IMR-90 (cell line): Measurements from ENCODE around the gene ROBO2.

ENCODE experiments used
- BHLHE40 ChIP-seq: fragments of 150-350 bp; IDR thresholded peaks from 2 replicates; pipeline ENCODE4 v1.6.1; 2016; ENCODE audit warnings: mild to moderate bottlenecking, low read depth, low read length
- CEBPB ChIP-seq: IDR thresholded peaks from 2 replicates; pipeline ENCODE4 v1.6.1; 2012; ENCODE audit warnings: low read depth, low read length, improper control_type of control experiment
- CHD1 ChIP-seq: IDR thresholded peaks from 2 replicates; pipeline ENCODE4 v1.6.1; 2012; ENCODE audit warnings: low read depth, low read length, improper control_type of control experiment
- MAFK ChIP-seq: IDR thresholded peaks from 2 replicates; pipeline ENCODE4 v1.6.1; 2012; ENCODE audit warnings: low read depth, low read length, improper control_type of control experiment
- MAZ ChIP-seq: IDR thresholded peaks from 2 replicates; pipeline ENCODE4 v1.6.1; 2012; ENCODE audit warnings: low read depth, mild to moderate bottlenecking, low read length, improper control_type of control experiment, moderate library complexity, borderline replicate concordance
- MXI1 ChIP-seq: IDR thresholded peaks from 2 replicates; pipeline ENCODE4 v1.6.1; 2012; ENCODE audit warnings: low read depth, mild to moderate bottlenecking, low read length, moderate library complexity, borderline replicate concordance
- POLR2A ChIP-seq: IDR thresholded peaks from 2 replicates; pipeline ENCODE4 v1.6.1; 2012; ENCODE audit warnings: mild to moderate bottlenecking, low read depth, low read length
- RAD21 ChIP-seq: IDR thresholded peaks from 2 replicates; pipeline ENCODE4 v1.6.1; 2012; ENCODE audit warnings: low read length, improper control_type of control experiment
- RCOR1 ChIP-seq: IDR thresholded peaks from 2 replicates; pipeline ENCODE4 v1.6.1; 2012; ENCODE audit warnings: mild to moderate bottlenecking, low read length, improper control_type of control experiment; ENCODE audit not compliant: insufficient replicate concordance
- RFX5 ChIP-seq: IDR thresholded peaks from 2 replicates; pipeline ENCODE4 v1.8.0; 2012; ENCODE audit warnings: low read depth, mild to moderate bottlenecking, low read length, moderate library complexity
- SMC3 ChIP-seq: fragments of 150-350 bp; IDR thresholded peaks from 2 replicates; pipeline ENCODE4 v1.6.1; 2016; ENCODE audit warnings: low read depth, mild to moderate bottlenecking, antibody characterized with exemption, low read length, moderate library complexity
- TF ChIP-seq, protein P1 (sequence below): conservative IDR thresholded peaks from 2 replicates; pipeline ENCODE4 v1.5.1; 2012; ENCODE audit warnings: mild to moderate bottlenecking, low read depth, low read length, improper control_type of control experiment
- TF ChIP-seq, protein P2 (sequence below): fragments of 150-350 bp; IDR thresholded peaks from 2 replicates; pipeline ENCODE4 v1.6.1; 2017; ENCODE audit warnings: mild to moderate bottlenecking, antibody characterized with exemption, low read length, low read depth
- TF ChIP-seq, protein P3 (sequence below): fragments of 150-350 bp; IDR thresholded peaks from 2 replicates; pipeline ENCODE4 v1.6.1; 2016; ENCODE audit warnings: low read depth, mild to moderate bottlenecking, low read length, moderate library complexity, borderline replicate concordance

DNA sequence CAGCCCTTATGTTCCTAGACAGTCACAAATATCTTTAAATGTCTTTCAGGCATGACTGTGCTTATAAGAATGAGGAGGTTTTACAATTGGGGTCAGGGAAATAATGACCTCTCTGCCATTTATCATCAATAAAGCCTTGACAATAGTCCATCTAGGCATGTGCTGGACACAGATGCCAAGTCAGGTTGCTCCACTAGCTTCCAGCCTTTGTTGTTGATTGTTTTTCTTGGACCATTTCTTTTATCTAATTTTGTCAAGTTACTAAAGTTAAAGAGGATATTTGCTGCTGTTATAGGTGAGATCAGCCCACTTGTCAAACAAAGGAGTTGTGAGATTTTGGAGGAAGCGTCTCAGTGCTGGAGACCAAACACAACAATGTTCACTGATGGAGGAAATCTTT, 628.0 kb downstream of the ROBO2 start:
- TF ChIP-seq POLR2A, result no peak
- no peak for TF ChIP-seq MAFK
- TF ChIP-seq, protein P1, sequence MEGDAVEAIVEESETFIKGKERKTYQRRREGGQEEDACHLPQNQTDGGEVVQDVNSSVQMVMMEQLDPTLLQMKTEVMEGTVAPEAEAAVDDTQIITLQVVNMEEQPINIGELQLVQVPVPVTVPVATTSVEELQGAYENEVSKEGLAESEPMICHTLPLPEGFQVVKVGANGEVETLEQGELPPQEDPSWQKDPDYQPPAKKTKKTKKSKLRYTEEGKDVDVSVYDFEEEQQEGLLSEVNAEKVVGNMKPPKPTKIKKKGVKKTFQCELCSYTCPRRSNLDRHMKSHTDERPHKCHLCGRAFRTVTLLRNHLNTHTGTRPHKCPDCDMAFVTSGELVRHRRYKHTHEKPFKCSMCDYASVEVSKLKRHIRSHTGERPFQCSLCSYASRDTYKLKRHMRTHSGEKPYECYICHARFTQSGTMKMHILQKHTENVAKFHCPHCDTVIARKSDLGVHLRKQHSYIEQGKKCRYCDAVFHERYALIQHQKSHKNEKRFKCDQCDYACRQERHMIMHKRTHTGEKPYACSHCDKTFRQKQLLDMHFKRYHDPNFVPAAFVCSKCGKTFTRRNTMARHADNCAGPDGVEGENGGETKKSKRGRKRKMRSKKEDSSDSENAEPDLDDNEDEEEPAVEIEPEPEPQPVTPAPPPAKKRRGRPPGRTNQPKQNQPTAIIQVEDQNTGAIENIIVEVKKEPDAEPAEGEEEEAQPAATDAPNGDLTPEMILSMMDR, result no peak
- no peak for TF ChIP-seq CEBPB
- no peak for TF ChIP-seq BHLHE40
- no peak for TF ChIP-seq RCOR1
- no peak for TF ChIP-seq RFX5
- no peak for TF ChIP-seq CHD1
- TF ChIP-seq, protein P2, sequence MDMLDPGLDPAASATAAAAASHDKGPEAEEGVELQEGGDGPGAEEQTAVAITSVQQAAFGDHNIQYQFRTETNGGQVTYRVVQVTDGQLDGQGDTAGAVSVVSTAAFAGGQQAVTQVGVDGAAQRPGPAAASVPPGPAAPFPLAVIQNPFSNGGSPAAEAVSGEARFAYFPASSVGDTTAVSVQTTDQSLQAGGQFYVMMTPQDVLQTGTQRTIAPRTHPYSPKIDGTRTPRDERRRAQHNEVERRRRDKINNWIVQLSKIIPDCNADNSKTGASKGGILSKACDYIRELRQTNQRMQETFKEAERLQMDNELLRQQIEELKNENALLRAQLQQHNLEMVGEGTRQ, result no peak
- TF ChIP-seq RAD21, result no peak
- TF ChIP-seq MAZ, result no peak
- TF ChIP-seq SMC3, result no peak
- TF ChIP-seq, protein P3, sequence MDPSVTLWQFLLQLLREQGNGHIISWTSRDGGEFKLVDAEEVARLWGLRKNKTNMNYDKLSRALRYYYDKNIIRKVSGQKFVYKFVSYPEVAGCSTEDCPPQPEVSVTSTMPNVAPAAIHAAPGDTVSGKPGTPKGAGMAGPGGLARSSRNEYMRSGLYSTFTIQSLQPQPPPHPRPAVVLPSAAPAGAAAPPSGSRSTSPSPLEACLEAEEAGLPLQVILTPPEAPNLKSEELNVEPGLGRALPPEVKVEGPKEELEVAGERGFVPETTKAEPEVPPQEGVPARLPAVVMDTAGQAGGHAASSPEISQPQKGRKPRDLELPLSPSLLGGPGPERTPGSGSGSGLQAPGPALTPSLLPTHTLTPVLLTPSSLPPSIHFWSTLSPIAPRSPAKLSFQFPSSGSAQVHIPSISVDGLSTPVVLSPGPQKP, result no peak
- no peak for TF ChIP-seq MXI1
